GM12891 (cell line): ENCODE data around the gene MTM1.

Experiments used
- DNase-seq: peaks from one replicate; pipeline ENCODE4 v3.0.0; 2011; ENCODE audit warnings: low spot score; ENCODE audit not compliant: insufficient read length
- FAIRE-seq: peaks from 2 replicates; lab custom pipeline; 2011; peaks lifted over from hg19 to GRCh38; lab: Jason Lieb, UNC
- PAX5 ChIP-seq: IDR thresholded peaks from 2 replicates; pipeline ENCODE4 v1.6.1; 2011; ENCODE audit warnings: low read length, moderate library complexity, mild to moderate bottlenecking; ENCODE audit not compliant: insufficient read depth, severe bottlenecking
- POLR2A ChIP-seq: IDR thresholded peaks from 2 replicates; pipeline ENCODE4 v1.6.1; 2011; ENCODE audit warnings: low read depth, low read length, control low read depth
- POLR2AphosphoS5 ChIP-seq: IDR thresholded peaks from 2 replicates; pipeline ENCODE4 v1.6.1; 2011; ENCODE audit warnings: low read depth, low read length, control low read depth
- POU2F2 ChIP-seq: IDR thresholded peaks from 2 replicates; pipeline ENCODE4 v1.6.1; 2011; ENCODE audit warnings: low read depth, mild to moderate bottlenecking, control low read depth, low read length, moderate library complexity
- SPI1 ChIP-seq: IDR thresholded peaks from 2 replicates; pipeline ENCODE4 v1.6.1; 2011; ENCODE audit warnings: low read depth, low read length, control low read depth
- TAF1 ChIP-seq: IDR thresholded peaks from 2 replicates; pipeline ENCODE4 v1.6.1; 2011; ENCODE audit warnings: low read depth, low read length, control low read depth

Gene MTM1

DNA sequence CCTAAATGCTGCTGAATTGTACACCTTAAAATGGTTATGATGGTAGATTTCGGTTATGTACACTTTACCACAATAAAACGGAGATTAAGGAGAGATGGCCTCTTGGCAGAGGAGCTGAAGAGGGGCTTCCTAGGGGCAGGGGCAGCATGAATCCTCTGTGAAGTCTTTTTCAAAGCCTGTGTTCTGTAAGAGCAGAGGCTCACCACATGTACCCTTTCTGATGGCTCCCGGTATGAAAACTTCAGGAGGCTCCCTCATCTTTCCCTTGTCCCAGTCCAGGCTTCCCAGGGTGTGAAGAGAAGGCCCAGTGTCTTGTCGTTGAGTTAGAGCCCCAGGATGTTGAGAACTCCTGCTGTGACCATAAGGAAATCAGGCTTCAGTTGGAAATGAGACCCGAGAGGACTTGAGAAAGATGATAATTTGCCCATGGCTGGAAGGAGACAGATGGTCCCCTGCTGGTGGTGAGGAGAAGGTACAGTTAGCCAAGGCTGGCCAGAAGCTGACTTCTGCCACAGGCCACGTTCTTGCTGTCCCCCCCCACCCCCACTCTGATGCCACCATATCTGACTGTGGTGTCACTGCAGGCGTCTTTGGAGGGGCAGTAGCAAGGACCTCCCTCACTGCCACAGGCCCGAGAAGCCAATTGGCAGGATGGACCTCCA is 31.8 kb upstream of the MTM1 start:
- DNase-seq (no peak), FAIRE-seq (no peak)
- TF ChIP-seq PAX5 (no peak), TAF1 (no peak), SPI1 (no peak), POLR2A (no peak), POLR2AphosphoS5 (no peak), POU2F2 (no peak)

DNA sequence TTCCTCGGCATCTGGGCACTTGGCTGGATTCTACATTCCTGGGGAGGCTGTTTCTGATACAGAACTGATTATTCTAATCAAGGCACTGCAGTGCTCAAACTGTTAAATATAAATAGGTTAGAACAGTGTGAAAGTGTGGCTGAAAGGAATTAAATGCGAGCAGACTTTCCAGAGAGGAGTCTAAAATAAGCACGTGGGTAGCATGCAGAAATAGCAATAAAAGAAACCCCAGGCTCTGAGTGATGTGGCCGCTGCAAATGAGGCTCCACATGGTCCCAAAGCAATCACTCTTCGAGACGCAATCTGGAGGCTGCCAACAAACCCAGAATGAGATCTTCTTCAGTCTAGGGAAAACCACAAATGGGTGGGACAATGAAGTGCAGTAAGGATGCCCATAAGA is 30.6 kb upstream of the MTM1 start:
- TF ChIP-seq SPI1 = no peak
- TF ChIP-seq TAF1 = no peak
- FAIRE-seq = no peak

DNA sequence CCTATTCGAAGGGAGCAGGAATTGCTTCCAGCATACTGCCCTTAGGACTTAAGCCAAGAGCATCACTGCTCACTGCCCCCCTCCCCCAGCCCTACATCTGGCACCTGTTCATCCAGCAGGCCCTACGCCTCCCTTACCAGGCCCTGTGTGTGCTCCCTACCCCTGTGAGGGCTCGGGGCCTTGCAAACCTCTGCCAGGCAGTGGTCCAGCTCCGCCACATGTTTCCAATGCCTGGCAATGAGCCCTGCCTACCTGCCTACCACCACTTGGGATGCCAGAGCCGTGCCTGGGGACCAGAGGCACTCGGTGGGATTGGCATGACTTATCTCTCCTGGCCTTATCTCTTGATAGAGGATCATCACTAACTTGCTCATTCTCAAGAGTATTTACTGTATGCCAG is 27.5 kb upstream of the MTM1 start:
- TF ChIP-seq POLR2AphosphoS5 (no peak), SPI1 (no peak), POU2F2 (no peak), PAX5 (no peak), TAF1 (no peak), POLR2A (no peak)
- DNase-seq (no peak), FAIRE-seq (peak; percentile 59)

More for the DNA sequence above, 30.6 kb upstream of the MTM1 start:
- DNase-seq = no peak

DNA sequence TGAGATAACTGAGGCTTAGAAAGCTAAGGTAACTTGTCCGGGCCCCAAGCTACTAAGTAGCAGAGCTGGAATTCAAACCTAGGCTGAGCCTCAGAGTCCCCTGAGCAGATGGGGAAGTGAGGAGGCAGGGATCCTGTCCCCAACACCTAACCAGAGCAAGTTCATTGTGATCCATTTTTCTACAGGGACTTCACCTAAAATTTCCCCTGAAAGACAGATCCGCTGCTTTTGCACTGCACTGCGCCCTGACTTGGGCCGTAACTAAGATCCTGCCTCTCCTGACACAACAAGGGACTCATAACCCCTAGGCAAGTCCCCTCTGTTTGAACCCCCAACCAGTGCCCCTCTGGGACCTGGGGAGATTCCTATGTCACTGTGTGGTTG is 25.6 kb upstream of the MTM1 start:
- FAIRE-seq (peak; percentile 72), DNase-seq (no peak)
- TF ChIP-seq PAX5 (no peak), SPI1 (peak; percentile 57)

DNA sequence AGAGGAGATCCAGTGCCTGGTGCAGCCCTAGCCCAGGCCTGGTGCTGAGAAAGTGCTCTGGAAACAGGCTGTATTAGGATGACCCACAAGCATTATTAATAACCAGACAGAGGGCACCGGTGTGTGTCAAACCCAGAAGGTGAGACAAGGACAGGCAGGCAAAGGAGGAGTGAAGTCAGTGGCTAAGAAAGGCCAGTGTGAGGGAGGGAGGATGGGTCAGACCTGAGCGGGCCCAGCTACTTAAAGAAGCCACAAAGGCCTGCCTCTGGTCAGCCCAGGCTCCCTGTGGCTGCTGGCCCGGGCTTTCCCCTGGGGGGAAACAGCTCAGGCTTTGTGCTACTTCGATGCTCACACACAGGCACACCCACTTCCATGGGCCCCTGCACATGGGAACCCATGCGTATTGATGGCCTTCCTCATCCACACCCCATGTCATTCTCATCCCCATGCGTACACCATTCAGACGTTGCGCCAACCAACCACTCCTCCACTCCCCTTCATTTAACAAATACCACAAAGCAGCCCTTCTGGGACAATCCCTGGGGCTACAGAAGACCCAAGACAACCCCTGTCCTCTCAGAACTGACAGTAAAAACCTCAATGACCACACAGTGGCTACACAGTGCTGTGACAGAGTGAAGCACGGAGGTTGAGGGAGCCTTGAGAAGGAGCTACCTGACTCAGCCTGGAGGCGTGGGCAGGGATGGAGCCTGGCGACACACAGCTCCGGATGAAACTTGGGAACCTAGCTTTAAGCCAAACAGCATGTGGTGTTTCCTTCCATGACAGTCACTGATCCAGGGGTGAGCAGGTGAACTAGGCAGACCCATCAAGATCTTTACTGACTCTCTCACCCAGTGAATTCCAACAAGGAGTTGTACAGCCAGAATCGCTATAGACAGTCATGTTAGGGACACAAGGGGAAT is 24.9 kb upstream of the MTM1 start:
- FAIRE-seq (peak; percentile 89), DNase-seq (no peak)
- TF ChIP-seq POLR2A (no peak), POLR2AphosphoS5 (no peak), TAF1 (no peak), PAX5 (no peak), SPI1 (no peak), POU2F2 (no peak)

DNA sequence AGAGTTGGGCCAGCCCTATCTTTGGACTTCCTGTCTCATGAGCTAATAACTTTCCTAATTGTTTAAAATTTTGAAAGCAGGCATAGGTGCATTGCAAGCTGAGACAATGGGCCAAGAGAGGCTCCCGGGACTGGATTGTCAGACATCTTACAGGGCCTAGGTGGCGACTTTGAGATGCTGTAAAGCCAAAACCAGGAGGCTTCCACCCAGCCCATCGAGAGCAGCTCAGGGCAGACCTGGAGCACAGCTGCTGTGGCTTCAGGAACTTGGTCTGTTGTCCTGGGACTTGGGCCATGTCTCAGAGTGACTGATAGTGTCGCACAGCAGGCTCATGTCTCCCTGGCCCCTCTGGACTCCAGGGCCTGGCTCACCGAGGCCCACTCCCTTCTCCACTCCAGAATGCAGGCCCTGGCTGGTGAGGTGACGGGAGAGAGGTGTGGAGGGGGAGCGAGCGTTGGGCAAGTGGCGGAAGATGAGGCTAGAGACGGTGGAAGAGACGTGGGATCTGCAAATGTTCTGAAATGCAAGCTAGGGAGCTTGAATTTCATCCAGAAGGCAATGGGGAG is 24.1 kb upstream of the MTM1 start:
- no peak for TF ChIP-seq POLR2AphosphoS5
- FAIRE-seq = peak; percentile 50
- DNase-seq = no peak

DNA sequence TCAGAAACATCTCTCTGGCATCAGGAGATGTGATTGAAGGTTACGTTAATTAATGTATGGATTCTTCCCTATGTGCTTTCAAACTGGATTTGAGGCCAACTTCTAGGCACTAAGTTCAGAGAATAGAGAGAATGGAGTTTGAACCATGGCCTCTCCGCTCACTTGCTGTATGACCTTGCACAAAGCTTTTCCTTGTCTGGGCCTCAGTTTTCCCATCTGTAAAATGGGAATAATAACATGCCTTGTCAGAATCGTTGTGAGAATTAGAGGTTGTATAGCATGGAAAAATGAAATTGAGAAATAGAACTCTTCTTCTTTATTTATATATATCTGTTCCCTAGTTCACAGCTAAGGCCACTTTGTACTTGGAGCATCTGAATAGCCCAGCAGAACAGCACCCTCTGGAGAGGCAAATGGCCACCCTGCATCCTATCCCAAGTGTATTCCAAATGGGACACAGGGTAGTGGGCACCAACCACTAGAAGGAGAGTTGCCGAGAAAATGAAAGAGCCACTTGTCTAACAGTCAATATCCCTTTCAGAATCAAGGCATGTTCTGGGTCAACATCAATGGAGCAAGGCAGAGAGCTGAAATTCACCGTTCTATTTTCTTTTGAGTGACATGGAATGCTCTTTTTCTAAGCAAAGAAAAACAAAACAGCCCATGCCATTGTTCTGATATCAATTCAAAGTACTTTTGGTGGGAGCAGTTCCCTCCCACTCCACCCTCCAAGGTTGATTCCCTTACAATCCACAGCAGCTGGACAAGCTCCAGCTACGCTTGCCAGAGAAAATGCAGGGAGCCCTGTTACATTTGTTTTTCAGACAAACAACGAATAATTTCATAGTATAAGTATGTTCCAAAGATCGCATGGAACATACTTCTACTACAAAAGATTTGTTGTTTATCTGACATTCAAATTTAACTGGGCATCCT is 23.3 kb upstream of the MTM1 start:
- FAIRE-seq = peak; percentile 47
- DNase-seq = no peak
- no peak for TF ChIP-seq TAF1
- TF ChIP-seq POLR2AphosphoS5 = no peak

DNA sequence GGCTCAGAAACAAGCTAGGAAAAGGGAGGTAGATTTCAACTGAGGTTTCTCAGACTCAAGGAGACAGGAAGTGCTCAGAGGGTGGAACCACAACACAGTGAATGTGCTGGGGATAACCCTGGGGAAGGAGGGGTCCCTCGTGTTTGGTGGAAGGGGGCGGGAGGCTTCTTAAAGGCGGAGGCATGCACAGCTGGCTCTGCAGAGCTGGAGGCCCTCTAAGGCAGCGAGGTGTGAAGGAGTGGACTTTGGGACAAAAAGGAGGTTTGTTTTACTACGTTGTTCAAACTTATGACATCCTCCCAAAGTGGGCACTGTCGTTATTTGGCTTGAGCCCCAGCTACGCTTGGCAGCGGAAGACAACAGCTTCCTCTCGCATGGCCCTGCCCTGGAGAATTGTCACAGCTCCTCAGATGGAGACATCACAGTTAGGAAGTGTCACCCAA is 21.7 kb upstream of the MTM1 start:
- no peak for TF ChIP-seq SPI1
- no peak for TF ChIP-seq TAF1
- no peak for TF ChIP-seq POU2F2
- TF ChIP-seq PAX5 = no peak
- no peak for TF ChIP-seq POLR2A
- no peak for TF ChIP-seq POLR2AphosphoS5
- FAIRE-seq = no peak
- DNase-seq = no peak

DNA sequence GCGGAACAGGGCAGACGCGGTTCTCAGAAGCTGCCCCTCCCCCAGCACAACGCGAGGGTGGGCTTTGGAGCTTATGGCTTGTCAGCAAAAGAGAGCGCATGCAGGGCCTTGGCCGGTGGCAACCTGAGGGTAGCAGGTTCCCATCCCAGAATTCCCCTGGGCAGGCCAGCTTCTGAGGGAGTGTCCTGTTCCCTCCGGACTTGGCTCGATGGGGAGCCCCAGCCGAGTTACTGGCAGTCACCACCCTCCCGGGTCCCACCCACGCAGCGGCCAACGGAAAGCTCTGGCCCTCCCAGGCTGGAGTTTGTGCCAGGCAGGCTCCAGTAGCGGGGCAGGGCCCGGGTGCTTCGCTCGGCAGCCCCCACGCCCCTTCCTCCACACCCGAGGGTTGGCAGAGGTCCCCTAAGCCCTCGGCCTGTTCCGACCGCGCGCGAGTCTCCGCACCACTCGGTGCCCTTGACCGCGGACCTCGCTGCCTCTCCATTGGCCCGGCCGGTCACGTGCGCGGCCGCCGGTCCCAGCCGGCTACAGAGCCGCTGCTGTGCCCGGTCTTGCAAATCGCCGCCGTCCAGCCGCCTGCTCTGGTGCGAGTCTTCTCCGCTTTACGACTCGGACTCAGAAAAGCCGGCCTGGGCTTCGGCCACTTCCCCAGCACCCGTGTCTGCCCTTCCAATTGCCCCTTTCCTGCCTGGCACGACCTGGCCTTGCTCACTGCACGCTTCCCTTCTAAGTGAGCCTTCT is 20.9 kb upstream of the MTM1 start:
- FAIRE-seq (peak; percentile 84), DNase-seq (no peak)
- TF ChIP-seq POU2F2 = no peak
- no peak for TF ChIP-seq POLR2A
- no peak for TF ChIP-seq POLR2AphosphoS5
- no peak for TF ChIP-seq TAF1
- no peak for TF ChIP-seq SPI1
- no peak for TF ChIP-seq PAX5
